ENCODE measurements around the gene AMELY.

The AMELY gene

DNA sequence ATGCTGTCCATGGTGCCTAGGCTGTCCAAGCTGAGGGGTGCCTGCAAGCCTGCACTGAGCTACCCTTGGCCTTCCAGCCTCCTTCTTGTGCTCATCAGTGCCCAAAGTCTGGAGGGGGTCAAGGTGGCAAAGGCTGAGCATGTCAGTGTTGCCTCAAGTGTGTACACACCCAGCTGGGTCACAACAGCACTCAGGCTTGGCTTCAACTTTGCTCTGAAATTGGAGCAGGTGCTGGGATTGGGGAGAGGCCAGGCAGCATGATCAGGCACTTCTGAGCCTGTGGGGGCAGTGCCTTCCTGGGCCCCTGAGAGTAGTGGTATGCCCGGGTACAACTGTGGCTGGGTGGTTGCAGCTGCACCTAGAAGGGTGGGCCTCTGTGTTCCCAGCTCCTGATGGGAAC, 17.7 kb upstream of the AMELY start:
- no peak for TF ChIP-seq CTCF (IDR thresholded peaks at IDR 0.05; ENCODE audit: borderline replicate concordance, control extremely low read depth, extremely low read depth, insufficient read depth, missing control alignments)
- in situ Hi-C loops (cut with MboI; ENCODE audit: low sequenced_read_pairs, unreplicated experiment), result no loop called here

GRCh38 chrY:6928265-6928664, 16.7 kb upstream of the AMELY start:
- in situ Hi-C loops (cut with MboI; ENCODE audit: low sequenced_read_pairs, unreplicated experiment), result no loop called here
- no peak for TF ChIP-seq CTCF (IDR thresholded peaks at IDR 0.05; ENCODE audit: borderline replicate concordance, control extremely low read depth, extremely low read depth, insufficient read depth, missing control alignments)
- no peak for DNase-seq (ENCODE audit: low spot score)

More for the DNA sequence above, 17.7 kb upstream of the AMELY start:
- no peak for DNase-seq (ENCODE audit: low spot score)

- no peak for TF ChIP-seq CTCF (IDR thresholded peaks at IDR 0.05; ENCODE audit: borderline replicate concordance, control extremely low read depth, extremely low read depth, insufficient read depth, missing control alignments)
- DNase-seq (ENCODE audit: low spot score), result no peak
- in situ Hi-C loops (cut with MboI; ENCODE audit: low sequenced_read_pairs, unreplicated experiment), result no loop called here
Measured at GRCh38 chrY:6921061-6921460, 9.5 kb upstream of the AMELY start.

- TF ChIP-seq CTCF (IDR thresholded peaks at IDR 0.05; ENCODE audit: borderline replicate concordance, control extremely low read depth, extremely low read depth, insufficient read depth, missing control alignments), result no peak
Measured at GRCh38 chrY:6913362-6913761, 1.8 kb upstream of the AMELY start.

GRCh38 chrY:6910372-6911252, 940 bp downstream of the AMELY start, which contains the start of gene TBL1Y:
TSS of gene TBL1Y (plus strand) at chrY:6910697. CDS start at chrY:7025085, 114,388 bp downstream.
- TF ChIP-seq CTCF (IDR thresholded peaks at IDR 0.05; ENCODE audit: borderline replicate concordance, control extremely low read depth, extremely low read depth, insufficient read depth, missing control alignments), result no peak
- in situ Hi-C loops (cut with MboI; ENCODE audit: low sequenced_read_pairs, unreplicated experiment), result no loop called here
- DNase-seq (ENCODE audit: low spot score), result no peak

More at GRCh38 chrY:6913362-6913761, 1.8 kb upstream of the AMELY start:
- in situ Hi-C loops (cut with MboI; ENCODE audit: low sequenced_read_pairs, unreplicated experiment), result no loop called here
- DNase-seq (ENCODE audit: low spot score), result no peak

DNA sequence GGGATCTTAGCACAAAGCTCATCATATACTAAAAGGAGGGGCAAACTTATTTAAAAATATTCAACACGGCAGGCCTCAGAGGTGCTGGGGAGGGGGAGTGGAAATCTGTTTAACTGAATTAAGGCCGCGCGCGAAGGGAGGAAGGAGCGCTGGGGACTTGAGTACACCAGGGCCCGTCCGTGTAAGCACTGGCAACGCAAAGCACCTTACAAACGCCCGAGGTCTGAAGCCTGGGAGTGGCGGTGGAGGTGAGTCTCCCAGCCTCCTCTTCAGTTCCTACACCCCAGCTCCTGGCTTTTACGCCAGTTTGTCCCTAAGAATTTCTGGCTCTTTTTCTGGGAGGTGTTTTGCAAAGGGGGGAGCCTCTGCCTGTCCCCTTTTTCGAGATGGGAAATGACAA, 1.7 kb downstream of the AMELY start:
- in situ Hi-C loops (cut with MboI; ENCODE audit: low sequenced_read_pairs, unreplicated experiment), result no loop called here
- no peak for TF ChIP-seq CTCF (IDR thresholded peaks at IDR 0.05; ENCODE audit: borderline replicate concordance, control extremely low read depth, extremely low read depth, insufficient read depth, missing control alignments)

More for the DNA sequence above, 1.7 kb downstream of the AMELY start:
- DNase-seq (ENCODE audit: low spot score), result no peak
